Mesodermal cell (in vitro differentiated cells): Measurements from ENCODE around the gene CYTH1.

Experiments
- H3K27ac ChIP-seq: 2 replicates; pipeline ENCODE4 v1.7.0; 2013; ENCODE audit warnings: mild to moderate bottlenecking, low read depth, low read length, moderate library complexity; ENCODE audit not compliant: severe bottlenecking
- H3K36me3 ChIP-seq: 2 replicates; pipeline ENCODE4 v1.7.1; 2013; ENCODE audit warnings: mild to moderate bottlenecking, low read length, moderate library complexity; ENCODE audit not compliant: control insufficient read depth, insufficient read depth
- H3K4me1 ChIP-seq: one replicate; pipeline ENCODE4 v1.7.1; 2013; ENCODE audit warnings: mild to moderate bottlenecking, low read length; ENCODE audit not compliant: insufficient read depth, control insufficient read depth, poor library complexity, severe bottlenecking
- H3K4me3 ChIP-seq: 2 replicates; pipeline ENCODE4 v1.7.0; 2013; ENCODE audit warnings: low read length, control low read depth, mild to moderate bottlenecking; ENCODE audit not compliant: insufficient read depth, poor library complexity, severe bottlenecking; ENCODE audit errors: extremely low read depth
- H3K9me3 ChIP-seq: 2 replicates; pipeline ENCODE4 v1.7.1; 2013; ENCODE audit warnings: mild to moderate bottlenecking, low read length, moderate library complexity; ENCODE audit not compliant: control insufficient read depth
- WGBS, 2 experiments: methylation state at CpG; one replicate each; pipeline ENCODE4 v1.1.5; 2013; ENCODE audit warnings: missing lambda C conversion rate in 2 of 2; ENCODE audit not compliant: insufficient coverage in 2 of 2; 5-methylcytosine and 5-hydroxymethylcytosine counted together

The CYTH1 gene

GRCh38 chr17:78804777-78805176 lies 22.7 kb upstream of the CYTH1 start:
- Histone ChIP-seq H3K4me3 (no peak overlapping the region), H3K4me1 (peaks cover 11% of the 10 kb centered on the region), H3K27ac (no peak overlapping the region), H3K9me3 (no peaks in the 10 kb centered on the region), H3K36me3 (peaks cover 82% of the 10 kb centered on the region)
- 94 to 96% methylated on average over 8 to 10 of the region's 11 CpGs for WGBS, 2 experiments

GRCh38 chr17:78803186-78803845 lies 21.2 kb upstream of the CYTH1 start:
- Histone ChIP-seq H3K4me1 (peaks cover 11% of the 10 kb centered on the region), H3K36me3 (peaks cover 84% of the 10 kb centered on the region), H3K9me3 (no peaks in the 10 kb centered on the region), H3K4me3 (no peak overlapping the region), H3K27ac (no peak overlapping the region)
- 97 to 99% methylated on average over 15 of the region's 21 CpGs for WGBS, 2 experiments

- H3K27ac ChIP-seq = no peak overlapping the region
- H3K9me3 ChIP-seq = no peaks in the 10 kb centered on the region
- no peak overlapping the region for H3K4me3 ChIP-seq
- WGBS, 2 experiments = 96 to 98% methylated on average over 14 of the region's 14 CpGs
- H3K36me3 ChIP-seq = peaks cover 84% of the 10 kb centered on the region
- peaks cover 11% of the 10 kb centered on the region for H3K4me1 ChIP-seq
Measured at GRCh38 chr17:78802459-78802858, 20.4 kb upstream of the CYTH1 start.

GRCh38 chr17:78802008-78802407 lies 19.9 kb upstream of the CYTH1 start:
- Histone ChIP-seq H3K36me3 (peaks cover 84% of the 10 kb centered on the region), H3K4me1 (peaks cover 11% of the 10 kb centered on the region), H3K9me3 (no peaks in the 10 kb centered on the region), H3K27ac (no peak overlapping the region), H3K4me3 (no peak overlapping the region)
- 90 to 94% methylated on average over 10 to 24 of the region's 30 CpGs for WGBS, 2 experiments

- 93 to 94% methylated on average over 15 to 16 of the region's 18 CpGs for WGBS, 2 experiments
- Histone ChIP-seq H3K36me3 (peaks cover 83% of the 10 kb centered on the region), H3K4me3 (no peak overlapping the region), H3K27ac (no peak overlapping the region), H3K9me3 (no peaks in the 10 kb centered on the region), H3K4me1 (peaks cover 1% of the 10 kb centered on the region)
Measured at GRCh38 chr17:78800132-78800931, 18.3 kb upstream of the CYTH1 start.

- Histone ChIP-seq H3K27ac (no peak overlapping the region), H3K4me1 (no peaks in the 10 kb centered on the region), H3K4me3 (no peak overlapping the region), H3K9me3 (no peaks in the 10 kb centered on the region), H3K36me3 (peaks cover 80% of the 10 kb centered on the region)
- WGBS, 2 experiments = 89 to 96% methylated on average over 31 to 32 of the region's 33 CpGs
Measured at GRCh38 chr17:78798695-78799559, 16.9 kb upstream of the CYTH1 start.

GRCh38 chr17:78797691-78798585 lies 15.9 kb upstream of the CYTH1 start:
- H3K4me1 ChIP-seq = no peaks in the 10 kb centered on the region
- H3K27ac ChIP-seq = no peak overlapping the region
- H3K4me3 ChIP-seq = no peak overlapping the region
- peaks cover 80% of the 10 kb centered on the region for H3K36me3 ChIP-seq
- WGBS, 2 experiments = 92 to 96% methylated on average over 24 to 25 of the region's 28 CpGs
- no peaks in the 10 kb centered on the region for H3K9me3 ChIP-seq

- no peak overlapping the region for H3K27ac ChIP-seq
- peaks cover 78% of the 10 kb centered on the region for H3K36me3 ChIP-seq
- no peak overlapping the region for H3K4me3 ChIP-seq
- no peaks in the 10 kb centered on the region for H3K9me3 ChIP-seq
- no peaks in the 10 kb centered on the region for H3K4me1 ChIP-seq
- WGBS, 2 experiments = 96 to 99% methylated on average over 9 to 11 of the region's 11 CpGs
Measured at GRCh38 chr17:78797213-78797612, 15.1 kb upstream of the CYTH1 start.

GRCh38 chr17:78796517-78796900 lies 14.4 kb upstream of the CYTH1 start:
- no peaks in the 10 kb centered on the region for H3K4me1 ChIP-seq
- no peak overlapping the region for H3K4me3 ChIP-seq
- no peaks in the 10 kb centered on the region for H3K9me3 ChIP-seq
- WGBS, 2 experiments = 96 to 100% methylated on average over 3 to 5 of the region's 11 CpGs
- peaks cover 77% of the 10 kb centered on the region for H3K36me3 ChIP-seq
- no peak overlapping the region for H3K27ac ChIP-seq
